Suprapubic skin (tissue), 3 donors: ENCODE data around the gene LARGE1.

Experiments
- EP300 ChIP-seq: sonication (generic); formaldehyde crosslinking; IDR thresholded peaks from one replicate; pipeline ENCODE4 v1.6.1; 2017; ENCODE audit warnings: antibody characterized with exemption
- POLR2A ChIP-seq, 2 donors: fragments of 450-650 bp; IDR thresholded peaks; one replicate each; pipeline ENCODE4 v1.6.1; 2017; ENCODE audit warnings: antibody characterized with exemption in 2 of 2, mild to moderate bottlenecking in 2 of 2, moderate library complexity in 2 of 2
- TF ChIP-seq, protein P1 (sequence below), 2 donors: fragments of 200-600 bp in 1 of 2; fragments of 450-650 bp in 1 of 2; sonication (generic) in 1 of 2; IDR thresholded peaks; one replicate each; pipeline ENCODE4 v1.5.1; 2016 to 2019; ENCODE audit warnings: antibody characterized with exemption in 2 of 2, mild to moderate bottlenecking in 1 of 2, moderate library complexity in 1 of 2

DNA sequence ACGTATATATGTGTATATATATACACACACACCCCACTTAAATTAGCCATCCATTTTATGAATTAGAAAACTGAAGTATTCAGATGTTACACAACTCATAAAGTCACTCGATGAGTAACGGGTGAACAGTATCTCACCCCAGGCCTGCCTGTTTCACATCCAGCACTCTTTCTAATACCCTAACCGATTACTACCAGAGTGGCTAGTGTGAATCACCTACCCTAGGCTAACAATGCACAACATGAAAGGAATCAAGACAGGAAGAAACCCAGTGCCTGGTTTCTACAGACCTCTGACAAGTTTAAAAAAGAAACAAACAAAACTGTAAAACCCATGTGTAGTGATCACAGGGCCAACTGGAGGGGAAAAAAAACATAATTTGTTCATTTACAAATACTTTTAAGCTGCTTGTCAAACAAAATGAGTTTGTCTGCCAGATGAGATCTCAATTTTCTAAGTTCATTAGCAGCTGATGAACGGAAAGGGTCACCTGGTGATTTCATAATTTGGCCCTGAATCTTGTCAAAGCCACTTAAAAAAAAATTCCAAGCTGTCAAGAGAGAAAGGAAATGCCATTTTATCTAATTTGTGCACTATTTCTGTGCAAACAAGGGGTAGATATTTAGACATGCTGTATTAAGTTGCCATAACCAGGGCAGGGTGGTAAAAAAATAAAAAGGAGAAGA is 134.8 kb downstream of the LARGE1 start:
- TF ChIP-seq, protein P1, sequence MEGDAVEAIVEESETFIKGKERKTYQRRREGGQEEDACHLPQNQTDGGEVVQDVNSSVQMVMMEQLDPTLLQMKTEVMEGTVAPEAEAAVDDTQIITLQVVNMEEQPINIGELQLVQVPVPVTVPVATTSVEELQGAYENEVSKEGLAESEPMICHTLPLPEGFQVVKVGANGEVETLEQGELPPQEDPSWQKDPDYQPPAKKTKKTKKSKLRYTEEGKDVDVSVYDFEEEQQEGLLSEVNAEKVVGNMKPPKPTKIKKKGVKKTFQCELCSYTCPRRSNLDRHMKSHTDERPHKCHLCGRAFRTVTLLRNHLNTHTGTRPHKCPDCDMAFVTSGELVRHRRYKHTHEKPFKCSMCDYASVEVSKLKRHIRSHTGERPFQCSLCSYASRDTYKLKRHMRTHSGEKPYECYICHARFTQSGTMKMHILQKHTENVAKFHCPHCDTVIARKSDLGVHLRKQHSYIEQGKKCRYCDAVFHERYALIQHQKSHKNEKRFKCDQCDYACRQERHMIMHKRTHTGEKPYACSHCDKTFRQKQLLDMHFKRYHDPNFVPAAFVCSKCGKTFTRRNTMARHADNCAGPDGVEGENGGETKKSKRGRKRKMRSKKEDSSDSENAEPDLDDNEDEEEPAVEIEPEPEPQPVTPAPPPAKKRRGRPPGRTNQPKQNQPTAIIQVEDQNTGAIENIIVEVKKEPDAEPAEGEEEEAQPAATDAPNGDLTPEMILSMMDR (IDR thresholded peaks at IDR 0.05), result no peak
- TF ChIP-seq EP300 (no peak), POLR2A (IDR thresholded peaks at IDR 0.05) (no peak)
